GM20431 (cell line): ENCODE measurements around the gene SRBD1.

ENCODE experiments used
- in situ Hi-C: fragments of 300-500 bp; cut with MseI, MboI; formaldehyde crosslinking; loops from one replicate; pipeline ENCODE4 v1.15.0; 2020; ENCODE audit warnings: low sequenced_read_pairs; ENCODE audit not compliant: unreplicated experiment

The SRBD1 gene

DNA sequence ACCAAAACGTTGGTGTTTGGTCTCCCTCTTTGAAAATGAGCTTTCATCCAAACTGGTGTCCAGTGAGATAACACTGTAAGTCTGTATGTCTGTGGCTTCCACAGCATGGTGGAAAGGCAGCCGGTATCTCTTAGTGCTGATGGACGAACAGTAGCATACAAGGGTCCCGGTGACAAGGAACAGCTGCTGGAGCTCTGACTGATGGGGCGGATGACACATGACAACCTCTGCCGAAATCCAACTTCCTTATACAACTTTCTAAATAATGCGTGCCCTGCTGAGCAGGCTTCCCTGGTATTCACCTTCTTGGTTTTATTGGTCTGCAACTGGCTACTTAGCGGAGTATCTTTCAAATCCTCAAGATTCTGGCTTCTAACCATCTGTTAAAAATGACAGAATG is 216.2 kb downstream of the SRBD1 start:
- in situ Hi-C loops = no loop called here

DNA sequence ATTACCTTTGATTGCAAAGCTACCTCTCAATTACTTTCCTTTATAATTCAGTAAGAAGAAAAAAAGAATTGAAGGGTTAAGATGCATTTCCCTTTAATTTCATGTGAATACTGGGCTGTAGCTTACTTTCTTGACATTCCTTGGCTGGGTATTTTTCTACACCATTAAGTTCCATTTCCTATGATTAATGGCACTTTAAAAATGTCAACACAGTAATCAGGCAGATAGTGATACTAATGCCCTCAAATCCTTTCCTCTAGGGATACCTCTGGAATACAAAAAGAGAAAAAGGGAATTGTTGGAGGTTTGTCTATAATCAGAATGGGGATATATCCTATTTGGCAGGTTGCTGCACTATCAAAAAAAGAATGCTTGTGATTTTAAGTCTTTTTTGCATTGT is 216.9 kb downstream of the SRBD1 start:
- in situ Hi-C loops = no loop called here

DNA sequence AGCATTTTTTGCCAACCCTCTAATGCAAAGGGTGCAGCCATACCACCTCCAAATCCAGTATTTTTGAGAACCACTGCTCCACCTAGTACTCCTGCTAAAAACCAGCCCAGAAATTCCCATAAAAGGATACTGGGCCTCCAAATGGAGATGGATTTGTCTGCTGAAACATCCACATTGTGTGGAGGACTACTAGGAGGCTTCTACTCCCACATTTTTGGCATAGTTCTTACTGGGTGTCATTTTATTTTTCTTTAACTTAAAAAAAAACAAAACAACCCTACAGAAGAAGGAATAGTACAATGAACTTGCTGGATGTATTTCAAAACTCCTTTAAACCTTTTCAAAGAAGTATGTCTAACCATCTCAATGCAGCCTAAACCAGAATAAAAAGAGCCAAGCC is 219.2 kb downstream of the SRBD1 start:
- in situ Hi-C loops = no loop called here

DNA sequence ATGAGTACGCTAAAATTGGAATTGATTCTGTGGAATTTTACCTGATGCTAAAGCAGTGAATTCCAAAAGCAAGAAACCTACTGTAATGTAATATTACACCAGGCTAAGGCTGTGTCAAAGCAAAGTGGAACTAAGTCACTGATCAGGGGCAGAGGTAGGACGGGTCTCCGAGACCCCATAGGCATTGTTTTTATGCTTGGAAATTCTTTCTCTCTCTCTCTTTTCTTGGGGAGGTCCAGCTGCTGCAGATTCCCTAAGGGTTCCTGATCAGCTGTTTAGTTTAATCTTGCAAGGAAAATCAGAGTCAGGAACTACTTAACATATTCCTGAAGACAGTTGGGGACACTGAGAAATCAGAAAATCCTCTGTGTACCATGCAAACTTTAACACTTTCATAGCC is 220.2 kb downstream of the SRBD1 start:
- in situ Hi-C loops = no loop called here

DNA sequence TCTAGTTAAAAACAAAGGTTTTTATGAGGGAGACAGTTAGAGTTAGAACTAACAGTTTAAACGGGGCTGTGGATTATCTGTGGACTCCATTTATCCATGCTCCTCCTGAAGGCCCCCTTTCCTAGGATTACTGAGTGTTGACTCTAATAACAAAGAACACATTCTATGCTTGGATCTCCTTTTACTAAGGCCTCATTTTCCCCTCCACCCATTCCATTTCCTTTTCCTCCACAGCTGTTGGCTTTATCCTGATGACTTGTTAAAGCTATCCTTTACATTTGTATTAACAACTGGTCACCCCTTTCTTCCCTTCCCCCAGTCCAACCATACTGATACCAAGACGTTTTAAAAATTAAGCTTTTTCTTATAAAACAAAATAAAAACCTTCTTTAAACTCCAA is 220.6 kb downstream of the SRBD1 start:
- in situ Hi-C loops = no loop called here

DNA sequence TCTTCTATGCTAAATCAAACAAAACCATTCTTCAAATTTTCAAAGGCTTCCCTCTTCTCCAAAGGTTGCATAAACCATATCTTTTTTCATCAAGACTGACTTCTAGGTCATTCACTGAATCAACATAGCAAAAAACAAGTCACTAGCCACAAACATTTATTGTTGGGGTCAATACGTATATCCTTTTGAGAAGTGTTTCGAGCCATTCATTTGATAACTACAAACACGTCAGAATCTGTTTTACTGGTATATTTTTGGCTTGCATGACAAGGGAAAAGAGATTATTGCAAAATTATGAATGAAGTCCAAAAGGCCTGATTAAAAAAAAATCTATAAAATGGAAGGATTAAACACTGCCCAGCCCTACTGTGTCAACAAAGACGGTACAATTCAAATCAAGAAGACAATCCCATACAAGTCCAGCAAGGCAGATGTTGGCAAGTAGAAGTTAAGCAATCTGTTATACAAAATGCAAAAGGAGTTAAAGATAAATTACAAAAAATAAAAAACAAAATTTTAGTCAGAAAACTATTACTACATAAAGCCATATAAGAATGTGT is 222.4 kb downstream of the SRBD1 start:
- in situ Hi-C loops = no loop called here

DNA sequence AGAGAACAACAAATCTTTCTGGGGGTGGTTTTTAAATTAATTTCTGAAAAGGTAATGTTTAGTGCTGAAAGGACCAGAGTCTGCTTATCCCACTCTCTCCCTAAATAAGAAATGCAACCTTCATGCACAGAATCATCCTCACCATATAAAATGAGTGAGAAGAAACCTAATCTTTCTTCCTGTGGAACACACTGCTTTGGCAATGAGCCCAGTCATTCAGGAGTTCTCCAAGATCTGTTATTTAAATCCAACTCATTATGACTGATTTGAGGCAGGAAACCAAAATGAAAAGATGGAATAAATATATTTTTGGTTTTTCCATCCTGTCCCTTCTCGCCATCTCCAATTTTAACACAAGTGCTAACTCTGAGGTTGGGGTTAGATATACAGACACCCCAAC is 228.3 kb downstream of the SRBD1 start:
- in situ Hi-C loops = no loop called here

DNA sequence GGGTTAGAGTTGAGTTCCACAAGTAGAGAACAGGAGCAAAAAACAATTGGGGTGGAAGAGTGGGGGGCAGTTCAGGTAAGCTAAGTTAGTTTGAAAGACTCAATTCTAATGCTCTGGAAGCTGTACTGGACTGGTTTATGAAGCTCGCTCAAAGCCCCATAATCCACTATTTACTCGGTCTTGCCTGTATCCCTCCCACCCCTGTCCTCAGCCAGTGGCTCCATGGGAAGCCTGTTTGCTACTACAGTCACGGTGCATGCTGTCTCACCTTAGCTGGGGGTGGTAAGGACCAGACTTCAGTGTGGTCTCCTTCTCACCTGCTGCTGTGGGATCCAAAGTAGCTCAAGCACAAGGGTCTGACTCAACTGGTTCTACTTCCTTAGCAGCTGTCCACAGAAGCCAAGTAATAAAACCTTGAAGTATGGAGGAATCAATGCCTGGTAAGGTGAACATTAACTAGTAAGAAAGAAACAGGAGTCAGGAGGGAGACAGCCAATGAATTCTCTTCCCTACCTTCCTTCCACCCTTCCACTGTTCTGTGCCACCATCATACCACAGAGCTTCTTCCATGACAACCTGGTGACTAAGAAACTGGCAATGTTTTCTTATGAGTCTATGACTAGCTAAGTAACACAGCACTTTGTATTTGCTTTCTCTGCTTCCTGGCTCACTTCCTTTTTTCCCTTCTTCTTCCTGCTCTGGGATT is 230.8 kb downstream of the SRBD1 start:
- in situ Hi-C loops = no loop called here

DNA sequence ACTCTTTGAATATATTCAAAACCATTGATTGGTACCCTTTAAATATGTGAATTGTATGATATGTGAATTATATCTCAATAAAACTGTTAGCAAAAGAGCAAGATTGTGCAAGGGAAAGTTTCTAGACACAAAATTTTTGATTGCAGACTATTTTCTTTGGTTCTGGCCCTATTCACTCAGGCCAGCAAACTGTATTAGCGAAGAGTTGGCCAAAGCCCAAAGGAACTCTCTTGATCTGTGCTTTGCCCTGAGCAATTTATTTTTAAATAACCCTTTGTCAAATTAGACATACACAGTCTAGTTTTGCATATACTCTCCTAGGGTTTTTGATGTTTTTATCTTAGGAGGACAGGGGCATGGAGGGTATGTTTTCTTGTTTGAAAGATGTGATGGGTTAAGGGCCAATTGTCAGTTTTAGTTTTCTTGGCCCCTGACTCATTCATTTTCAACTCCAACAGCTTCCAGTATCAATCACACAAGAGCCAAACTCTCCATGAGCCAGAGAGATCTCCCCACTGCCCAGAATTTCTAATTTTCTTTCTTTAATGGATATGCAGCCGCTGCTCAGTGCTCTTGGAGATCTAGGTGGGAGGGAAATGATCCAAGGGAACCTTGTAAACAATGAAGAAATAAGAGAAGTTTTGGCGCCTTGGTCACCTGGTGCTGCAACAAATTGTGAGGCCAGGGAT is 231.5 kb downstream of the SRBD1 start:
- in situ Hi-C loops = no loop called here

DNA sequence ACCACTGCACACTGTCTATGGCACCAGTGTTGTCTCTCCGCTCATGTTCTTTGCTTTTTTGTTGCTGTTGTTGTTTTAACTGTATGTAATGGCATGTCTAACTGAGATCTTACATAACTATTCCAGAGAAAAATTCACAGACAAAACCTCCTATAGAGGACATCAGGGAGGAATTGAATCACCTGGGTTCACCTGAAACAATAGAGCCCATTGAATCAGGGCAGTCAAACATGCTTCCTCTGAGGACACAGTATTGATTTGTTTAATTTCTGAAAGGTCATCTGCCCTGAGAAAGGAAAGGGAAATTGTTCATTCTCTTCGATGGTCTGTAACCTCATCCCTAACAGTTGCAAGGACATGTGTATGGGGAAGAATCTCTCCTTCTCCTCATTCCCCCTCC is 237.5 kb downstream of the SRBD1 start:
- in situ Hi-C loops = no loop called here

DNA sequence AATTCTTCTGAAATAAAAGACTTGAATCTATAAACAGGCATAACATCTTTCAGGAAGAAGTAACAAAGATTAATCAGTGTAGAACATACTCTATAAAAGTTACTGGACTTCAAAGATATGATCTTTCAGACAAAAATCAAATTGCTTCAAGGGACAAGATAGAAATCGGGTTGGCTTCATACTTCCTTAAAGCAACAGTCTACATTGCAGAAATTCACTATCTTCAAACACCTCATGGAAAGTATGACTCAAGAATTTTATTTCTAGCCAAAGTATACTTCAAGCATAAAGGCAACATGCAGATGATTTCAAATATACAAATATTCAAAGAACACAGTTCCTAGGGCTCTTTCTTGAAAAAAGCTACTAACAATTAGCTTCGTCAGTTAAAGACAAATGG is 240.7 kb downstream of the SRBD1 start:
- in situ Hi-C loops = no loop called here

DNA sequence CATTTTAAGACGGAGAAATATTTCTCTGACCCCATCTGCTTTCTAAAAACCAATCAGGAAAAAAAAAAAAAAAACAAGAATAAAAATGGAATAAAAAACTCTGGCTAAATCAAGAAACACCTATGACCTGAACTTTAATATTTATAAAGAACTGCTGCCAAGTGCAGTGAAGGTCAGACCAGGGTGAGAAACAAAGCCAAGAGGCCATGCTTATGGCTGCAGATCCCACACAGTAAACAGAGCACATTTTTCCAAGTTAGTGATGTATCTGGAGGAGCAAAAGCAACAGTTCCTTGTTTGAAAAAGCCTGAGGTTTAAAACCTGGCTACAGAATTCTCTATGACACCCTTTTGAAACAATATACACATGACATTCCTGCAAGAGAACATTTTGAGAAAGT is 242.3 kb downstream of the SRBD1 start:
- in situ Hi-C loops = no loop called here

DNA sequence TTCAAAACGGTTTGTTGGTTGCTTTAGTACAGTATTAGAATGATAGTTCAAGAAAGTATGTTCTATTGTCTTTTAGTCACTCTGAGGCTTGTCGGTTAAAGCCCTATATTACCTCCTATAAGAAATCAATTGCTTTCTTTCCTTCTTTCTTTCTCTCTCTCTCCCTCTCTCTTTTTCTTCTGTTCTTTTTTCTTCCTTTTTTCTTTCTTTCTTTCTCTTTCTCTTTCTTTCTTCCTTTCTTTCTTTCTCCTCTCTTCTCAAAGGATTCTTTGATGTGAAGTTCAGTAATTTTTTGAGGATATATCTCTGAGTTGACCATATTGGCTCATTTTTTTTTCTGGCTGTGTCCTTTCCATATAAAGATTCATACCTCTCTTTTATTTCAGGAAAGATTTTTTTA is 249.4 kb downstream of the SRBD1 start:
- in situ Hi-C loops = no loop called here

DNA sequence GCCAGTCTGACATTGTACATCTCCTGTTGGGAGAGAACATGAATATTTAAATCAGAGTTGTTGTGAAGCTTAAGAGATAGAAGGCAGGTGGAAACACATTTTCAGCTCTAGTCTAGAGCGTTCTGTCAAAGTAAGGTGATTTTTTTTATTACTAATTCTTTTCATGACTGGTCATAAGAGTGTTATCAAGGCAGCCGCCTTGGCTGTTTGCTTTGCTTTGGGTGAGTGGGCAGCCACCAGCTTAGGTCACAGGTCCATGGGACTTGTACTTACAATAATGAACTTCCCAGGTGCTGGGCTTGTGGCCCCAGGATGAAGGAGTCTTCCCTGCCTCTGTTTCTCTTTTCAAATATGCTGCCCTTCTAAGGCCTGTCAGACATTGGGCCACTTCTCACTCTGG is 256.3 kb downstream of the SRBD1 start:
- in situ Hi-C loops = no loop called here

DNA sequence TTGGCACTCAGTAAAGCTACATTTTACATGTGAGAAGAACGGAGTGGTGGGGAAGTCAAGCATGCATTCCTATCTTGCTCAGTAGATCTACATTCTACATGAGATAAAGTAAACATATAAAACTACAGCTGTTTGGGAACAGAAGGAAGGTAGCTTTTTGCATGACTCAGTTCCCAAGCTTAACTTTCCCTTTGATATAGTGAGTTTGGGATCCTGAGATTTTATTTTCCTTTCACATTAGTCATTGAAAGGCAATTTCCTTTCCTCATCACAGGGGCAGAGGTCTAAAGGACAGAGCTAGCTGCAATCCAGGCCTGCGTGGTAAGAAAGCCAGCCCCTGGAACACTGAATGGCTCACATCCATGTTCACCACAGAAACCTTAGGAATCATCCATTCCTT is 257.2 kb downstream of the SRBD1 start:
- in situ Hi-C loops = no loop called here

DNA sequence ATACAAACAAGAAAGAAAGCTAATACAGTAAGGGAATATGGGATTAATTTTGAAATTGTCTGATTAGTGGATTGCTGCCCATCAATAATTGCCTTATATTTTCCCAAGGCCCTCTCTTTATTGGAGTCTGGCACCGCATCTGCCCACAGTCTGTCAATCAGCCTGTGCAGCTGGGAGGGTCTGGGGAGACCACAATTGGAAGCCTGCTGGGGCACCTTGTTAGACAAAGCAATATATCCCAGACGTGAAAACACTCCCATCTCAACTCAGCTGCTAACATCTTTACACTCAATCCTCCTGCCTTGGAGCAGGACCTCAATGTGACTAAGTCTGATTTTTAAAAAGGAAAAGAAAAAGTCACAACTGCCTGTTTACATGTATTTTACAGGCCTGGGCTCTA is 258.6 kb downstream of the SRBD1 start:
- in situ Hi-C loops = no loop called here

DNA sequence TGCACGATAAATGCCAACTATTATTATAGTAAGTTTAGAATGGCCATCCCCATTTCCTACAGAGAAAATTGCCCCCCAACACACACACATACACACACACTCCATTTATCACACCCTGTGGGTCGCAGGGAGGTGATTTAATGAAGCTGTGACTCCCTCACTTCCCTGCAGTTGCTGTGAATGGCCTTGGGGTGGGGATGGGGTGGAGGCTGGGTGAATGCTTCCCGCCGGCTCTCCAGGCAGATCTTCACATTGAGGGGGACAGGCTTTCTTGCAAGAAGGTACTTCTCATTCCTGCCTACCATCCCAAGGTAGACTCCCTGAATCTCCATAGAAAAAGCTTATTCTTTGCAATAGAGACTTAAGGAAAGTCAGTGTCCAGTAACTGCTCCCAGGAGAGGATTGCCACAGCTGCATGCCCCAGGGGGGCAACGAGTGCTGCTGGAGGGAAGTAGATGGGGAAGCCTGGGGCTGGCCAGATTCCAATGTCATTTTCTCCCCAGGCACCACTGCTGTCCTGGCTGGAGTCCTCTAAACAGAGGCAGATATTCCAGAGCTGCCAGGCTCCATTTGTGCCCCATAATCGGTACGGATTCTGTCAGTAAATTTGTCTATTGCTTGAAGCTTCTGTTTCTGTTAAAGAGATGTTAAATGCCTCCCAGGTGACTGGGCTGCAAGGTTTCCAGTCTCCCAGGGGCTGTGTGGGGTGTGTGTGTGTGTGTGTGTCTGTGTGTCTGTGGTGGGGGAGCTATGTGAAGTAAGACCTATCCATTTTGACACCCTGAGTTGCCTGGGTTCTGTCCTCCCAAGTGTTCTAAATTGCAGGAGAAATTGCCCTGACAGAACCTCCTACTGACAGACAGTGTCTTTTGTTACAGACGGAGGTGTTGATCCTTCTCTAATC is 265.5 kb downstream of the SRBD1 start:
- in situ Hi-C loops = no loop called here

DNA sequence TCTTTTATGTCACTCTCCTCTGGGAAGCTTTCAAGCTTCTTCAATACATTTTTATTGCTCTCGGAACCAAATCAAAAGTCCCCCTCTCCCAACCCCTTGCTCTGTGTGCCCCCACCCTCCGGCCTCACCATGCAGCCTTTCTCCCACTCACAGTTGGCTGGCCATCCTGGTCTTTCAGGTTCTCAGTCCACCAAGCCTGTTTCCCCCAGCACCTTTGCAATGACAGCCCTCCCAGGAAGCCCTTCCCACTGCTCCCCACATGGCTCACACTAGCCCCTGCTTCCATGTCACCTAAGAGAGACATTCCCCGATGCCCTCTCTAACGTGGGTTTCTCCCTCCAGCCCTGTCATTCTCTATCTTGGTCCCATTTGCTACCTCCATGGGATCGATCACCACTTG is 266.6 kb downstream of the SRBD1 start:
- in situ Hi-C loops = no loop called here

DNA sequence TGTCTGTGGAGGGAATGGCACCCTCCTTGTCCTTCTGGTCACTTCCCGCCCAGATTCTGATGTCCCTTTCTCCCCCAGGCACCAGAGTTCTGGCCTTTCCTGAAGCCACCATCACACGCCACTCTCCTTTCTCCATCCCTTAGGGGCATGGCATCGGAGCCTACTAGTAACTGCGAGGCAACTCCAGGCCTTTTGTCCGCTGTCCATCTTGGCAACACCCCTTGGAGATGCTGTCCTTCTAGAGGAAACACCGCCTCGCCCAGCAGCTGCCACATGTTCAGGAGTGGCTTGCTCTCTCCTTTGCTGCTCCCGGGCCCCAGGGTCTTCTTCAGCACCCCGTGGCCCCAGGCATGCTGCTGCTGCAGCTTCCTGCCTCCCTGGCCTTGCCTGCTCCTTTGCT is 267.0 kb downstream of the SRBD1 start:
- in situ Hi-C loops = no loop called here

DNA sequence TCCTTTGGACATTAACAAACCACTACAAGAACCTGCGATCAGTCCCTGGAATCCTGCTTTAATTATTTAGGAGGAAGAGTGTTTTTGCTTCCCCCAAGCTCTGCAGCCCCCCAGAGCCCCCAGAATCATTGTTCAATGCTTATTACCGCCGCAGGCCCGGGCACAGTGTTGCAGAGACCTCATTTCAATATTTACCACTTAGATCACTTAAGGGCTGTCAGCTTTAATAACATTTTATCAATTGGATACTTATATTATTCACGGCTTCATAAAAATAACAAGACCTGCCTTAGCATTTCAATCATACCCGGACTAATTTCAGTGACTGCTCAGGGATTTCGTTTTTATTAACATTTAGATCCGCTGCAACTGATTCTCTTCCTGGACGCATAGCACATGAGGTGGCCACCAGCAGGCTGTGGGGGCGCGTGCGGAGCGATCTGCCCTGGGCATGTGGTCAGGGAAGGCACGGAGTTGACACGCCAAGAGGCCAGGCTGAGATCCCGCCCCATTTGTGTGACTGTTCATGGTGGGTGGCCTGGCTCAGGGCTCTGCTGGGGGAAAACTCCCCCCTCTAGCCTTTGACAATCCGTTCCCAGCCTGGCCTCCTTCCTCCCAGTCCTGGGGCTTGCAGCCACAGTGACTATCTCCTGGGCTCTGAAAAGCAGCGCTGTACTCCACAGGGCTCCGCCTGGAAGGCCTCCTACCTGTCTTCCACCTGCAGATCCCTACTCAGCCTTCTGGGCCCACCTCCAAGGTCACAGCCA is 267.6 kb downstream of the SRBD1 start:
- in situ Hi-C loops = no loop called here
